Thyroid gland (tissue), 4 donors: ENCODE data around the gene CSNK1A1.

Experiments used
- POLR2A ChIP-seq, 2 donors: fragments of 450-650 bp; IDR thresholded peaks; one replicate each; pipeline ENCODE4 v1.6.1; 2017; ENCODE audit warnings: antibody characterized with exemption in 2 of 2, mild to moderate bottlenecking in 2 of 2, moderate library complexity in 1 of 2
- TF ChIP-seq, protein P1 (sequence below), 6 experiments: fragments of 200-600 bp in 3 of 6; fragments of 450-650 bp in 3 of 6; sonication (generic) in 3 of 6; IDR thresholded peaks; one replicate each; pipeline ENCODE4 v1.5.1; 2016 to 2019; ENCODE audit warnings: antibody characterized with exemption in 6 of 6, mild to moderate bottlenecking in 2 of 6, inconsistent platforms in 1 of 6, moderate library complexity in 1 of 6

GRCh38 chr5:149448831-149449714 is 102.2 kb downstream of the CSNK1A1 start:
- TF ChIP-seq, protein P1, sequence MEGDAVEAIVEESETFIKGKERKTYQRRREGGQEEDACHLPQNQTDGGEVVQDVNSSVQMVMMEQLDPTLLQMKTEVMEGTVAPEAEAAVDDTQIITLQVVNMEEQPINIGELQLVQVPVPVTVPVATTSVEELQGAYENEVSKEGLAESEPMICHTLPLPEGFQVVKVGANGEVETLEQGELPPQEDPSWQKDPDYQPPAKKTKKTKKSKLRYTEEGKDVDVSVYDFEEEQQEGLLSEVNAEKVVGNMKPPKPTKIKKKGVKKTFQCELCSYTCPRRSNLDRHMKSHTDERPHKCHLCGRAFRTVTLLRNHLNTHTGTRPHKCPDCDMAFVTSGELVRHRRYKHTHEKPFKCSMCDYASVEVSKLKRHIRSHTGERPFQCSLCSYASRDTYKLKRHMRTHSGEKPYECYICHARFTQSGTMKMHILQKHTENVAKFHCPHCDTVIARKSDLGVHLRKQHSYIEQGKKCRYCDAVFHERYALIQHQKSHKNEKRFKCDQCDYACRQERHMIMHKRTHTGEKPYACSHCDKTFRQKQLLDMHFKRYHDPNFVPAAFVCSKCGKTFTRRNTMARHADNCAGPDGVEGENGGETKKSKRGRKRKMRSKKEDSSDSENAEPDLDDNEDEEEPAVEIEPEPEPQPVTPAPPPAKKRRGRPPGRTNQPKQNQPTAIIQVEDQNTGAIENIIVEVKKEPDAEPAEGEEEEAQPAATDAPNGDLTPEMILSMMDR (IDR thresholded peaks at IDR 0.05): peak in 3 of 6 experiments; percentile 11 to 21 (median 17)
- TF ChIP-seq POLR2A (IDR thresholded peaks at IDR 0.05): no peak
